ENCODE data around the gene FAM184B. TPM values are rescaled to one million over a fixed set of nuclear protein-coding genes. Genes with fewer than 3 reads are reported as not detected.

Gene FAM184B
- total RNA-seq, 4 donors from 2014 or later, result not detected

- no peak for TF ChIP-seq POLR2A (IDR thresholded peaks at IDR 0.05)
- no peak for TF ChIP-seq CTCF (IDR thresholded peaks at IDR 0.05)
- Histone ChIP-seq H3K27me3 (no peaks in the 10 kb centered on the region), H3K36me3 (no peaks in the 10 kb centered on the region), H3K27ac (no peak overlapping the region), H3K4me3 (replicated peaks in 1 of 3) (no peak overlapping the region), H3K4me1 (no peaks in the 10 kb centered on the region), H3K9me3 (no peaks in the 10 kb centered on the region)
- DNase-seq, result no peak
- intact Hi-C loops (cut with DNase I), result no loop called here
- 35 to 41% methylated on average over 8 of the region's 8 CpGs for WGBS, 2 donors
These were observed 71.7 kb downstream of the FAM184B start for GRCh38 chr4:17709763-17710068.

GRCh38 chr4:17708992-17709762, 72.2 kb downstream of the FAM184B start:
- Histone ChIP-seq H3K9me3 (no peaks in the 10 kb centered on the region), H3K36me3 (no peaks in the 10 kb centered on the region), H3K4me1 (no peaks in the 10 kb centered on the region), H3K4me3 (replicated peaks in 1 of 3) (no peak overlapping the region), H3K27ac (no peak overlapping the region), H3K27me3 (no peaks in the 10 kb centered on the region)
- 86 to 88% methylated on average over 35 to 36 of the region's 36 CpGs for WGBS, 2 donors
- no peak for TF ChIP-seq POLR2A (IDR thresholded peaks at IDR 0.05)
- intact Hi-C loops (cut with DNase I), result no loop called here
- DNase-seq, result no peak

- intact Hi-C loops (cut with DNase I), result no loop called here
- DNase-seq, result no peak
- no peak overlapping the region for H3K4me3 ChIP-seq (replicated peaks in 1 of 3)
- H3K4me1 ChIP-seq, result no peaks in the 10 kb centered on the region
- H3K27me3 ChIP-seq, result no peaks in the 10 kb centered on the region
- H3K36me3 ChIP-seq, result no peaks in the 10 kb centered on the region
- no peaks in the 10 kb centered on the region for H3K9me3 ChIP-seq
- 57 to 69% methylated on average over 2 of the region's 2 CpGs for WGBS, 2 donors
- TF ChIP-seq POLR2A (IDR thresholded peaks at IDR 0.05), result no peak
- TF ChIP-seq CTCF (IDR thresholded peaks at IDR 0.05), result no peak
- H3K27ac ChIP-seq, result no peak overlapping the region
These were observed 73.8 kb downstream of the FAM184B start for GRCh38 chr4:17707671-17708070.

- H3K4me3 ChIP-seq (replicated peaks in 1 of 3), result no peak overlapping the region
- H3K27me3 ChIP-seq, result no peaks in the 10 kb centered on the region
- no peaks in the 10 kb centered on the region for H3K36me3 ChIP-seq
- WGBS, 2 donors, result 66 to 74% methylated on average over 2 of the region's 2 CpGs
- TF ChIP-seq POLR2A (IDR thresholded peaks at IDR 0.05) (no peak), CTCF (IDR thresholded peaks at IDR 0.05) (no peak)
- intact Hi-C loops (cut with DNase I), result no loop called here
- no peak overlapping the region for H3K27ac ChIP-seq
- DNase-seq, result no peak
- no peaks in the 10 kb centered on the region for H3K4me1 ChIP-seq
- H3K9me3 ChIP-seq, result no peaks in the 10 kb centered on the region
These were observed 76.3 kb downstream of the FAM184B start for GRCh38 chr4:17705107-17705506.

GRCh38 chr4:17704020-17704650, 77.3 kb downstream of the FAM184B start:
- Histone ChIP-seq H3K27ac (no peak overlapping the region), H3K9me3 (no peaks in the 10 kb centered on the region), H3K36me3 (no peaks in the 10 kb centered on the region), H3K27me3 (no peaks in the 10 kb centered on the region), H3K4me3 (replicated peaks in 1 of 3) (no peak overlapping the region), H3K4me1 (no peaks in the 10 kb centered on the region)
- TF ChIP-seq POLR2A (IDR thresholded peaks at IDR 0.05), result no peak
- intact Hi-C loops (cut with DNase I), result no loop called here
- 69 to 76% methylated on average over 6 of the region's 6 CpGs for WGBS, 2 donors
- DNase-seq, result no peak

GRCh38 chr4:17702641-17703040, 78.8 kb downstream of the FAM184B start:
- Histone ChIP-seq H3K27ac (no peak overlapping the region), H3K4me3 (replicated peaks in 1 of 3) (no peak overlapping the region), H3K27me3 (no peaks in the 10 kb centered on the region), H3K9me3 (no peaks in the 10 kb centered on the region), H3K4me1 (no peaks in the 10 kb centered on the region), H3K36me3 (no peaks in the 10 kb centered on the region)
- no peak for TF ChIP-seq CTCF (IDR thresholded peaks at IDR 0.05)
- intact Hi-C loops (cut with DNase I), result no loop called here
- WGBS, 2 donors, result 85 to 91% methylated on average over 5 of the region's 5 CpGs
- DNase-seq, result no peak
